Measurements from ENCODE around the gene PITPNC1.
"Not testable (repeated sequence)": the region's sequence is repeated elsewhere in the genome, so short reads cannot be mapped to it uniquely, and the experiment has no call there.

The PITPNC1 gene

GRCh38 chr17:67619555-67619954, 242.5 kb downstream of the PITPNC1 start:
- DNase-seq (ENCODE audit: low read depth in 2 of 2), result no peak

GRCh38 chr17:67620088-67620487, 243.0 kb downstream of the PITPNC1 start:
- DNase-seq (ENCODE audit: low read depth in 2 of 2), result no peak

GRCh38 chr17:67620636-67621035, 243.6 kb downstream of the PITPNC1 start:
- no peak for DNase-seq (ENCODE audit: low read depth in 2 of 2)

GRCh38 chr17:67623767-67624166, 246.7 kb downstream of the PITPNC1 start:
- no peak for DNase-seq (ENCODE audit: low read depth in 2 of 2)

- DNase-seq (ENCODE audit: low read depth in 2 of 2), result no peak
Observed at GRCh38 chr17:67624886-67625656, 248.0 kb downstream of the PITPNC1 start.

GRCh38 chr17:67625971-67626370, 248.9 kb downstream of the PITPNC1 start:
- DNase-seq (ENCODE audit: low read depth in 2 of 2), result no peak

- no peak for DNase-seq (ENCODE audit: low read depth in 2 of 2)
Observed at GRCh38 chr17:67628580-67629013, 251.5 kb downstream of the PITPNC1 start.

GRCh38 chr17:67629971-67630320, 252.9 kb downstream of the PITPNC1 start:
- DNase-seq (ENCODE audit: low read depth in 2 of 2), result no peak

- not testable (repeated sequence) for DNase-seq (ENCODE audit: low read depth in 2 of 2)
Observed at GRCh38 chr17:67630836-67631235, 253.8 kb downstream of the PITPNC1 start.

GRCh38 chr17:67632141-67632540, 255.1 kb downstream of the PITPNC1 start:
- no peak for DNase-seq (ENCODE audit: low read depth in 2 of 2)

GRCh38 chr17:67633751-67634211, 256.7 kb downstream of the PITPNC1 start:
- no peak for DNase-seq (ENCODE audit: low read depth in 2 of 2)

- no peak for DNase-seq (ENCODE audit: low read depth in 2 of 2)
Observed at GRCh38 chr17:67635681-67636080, 258.6 kb downstream of the PITPNC1 start.

- no peak for DNase-seq (ENCODE audit: low read depth in 2 of 2)
Observed at GRCh38 chr17:67636312-67636711, 259.2 kb downstream of the PITPNC1 start.

GRCh38 chr17:67636834-67637520, 259.9 kb downstream of the PITPNC1 start:
- DNase-seq (ENCODE audit: low read depth in 2 of 2), result no peak

- no peak for DNase-seq (ENCODE audit: low read depth in 2 of 2)
Observed at GRCh38 chr17:67637901-67638641, 261.0 kb downstream of the PITPNC1 start.

- DNase-seq (ENCODE audit: low read depth in 2 of 2), result no peak
Observed at GRCh38 chr17:67638871-67639270, 261.8 kb downstream of the PITPNC1 start.

GRCh38 chr17:67639555-67639954, 262.5 kb downstream of the PITPNC1 start:
- DNase-seq (ENCODE audit: low read depth in 2 of 2), result no peak

GRCh38 chr17:67639979-67640378, 262.9 kb downstream of the PITPNC1 start:
- DNase-seq (ENCODE audit: low read depth in 2 of 2), result no peak

- DNase-seq (ENCODE audit: low read depth in 2 of 2), result no peak
Observed at GRCh38 chr17:67642488-67642887, 265.4 kb downstream of the PITPNC1 start.

GRCh38 chr17:67644061-67644460, 267.0 kb downstream of the PITPNC1 start:
- no peak for DNase-seq (ENCODE audit: low read depth in 2 of 2)

- DNase-seq (ENCODE audit: low read depth in 2 of 2), result not testable (repeated sequence)
Observed at GRCh38 chr17:67645195-67645594, 268.1 kb downstream of the PITPNC1 start.

GRCh38 chr17:67646472-67646871, 269.4 kb downstream of the PITPNC1 start:
- no peak for DNase-seq (ENCODE audit: low read depth in 2 of 2)
